Mucosa of stomach (tissue), 1 donor: ENCODE results near the gene SAMSN1.

Experiments used
- H3K27me3 ChIP-seq: one replicate; pipeline ENCODE4 v1.7.0; 2013; ENCODE audit warnings: mild to moderate bottlenecking, low read length; ENCODE audit not compliant: control insufficient read depth, insufficient read depth
- H3K36me3 ChIP-seq: one replicate; pipeline ENCODE4 v1.7.0; 2013; ENCODE audit warnings: low read length; ENCODE audit not compliant: control insufficient read depth, insufficient read depth
- H3K4me1 ChIP-seq: one replicate; pipeline ENCODE4 v1.7.0; 2013; ENCODE audit warnings: mild to moderate bottlenecking, low read length; ENCODE audit not compliant: control insufficient read depth, insufficient read depth
- H3K4me3 ChIP-seq: one replicate; pipeline ENCODE4 v1.7.0; 2013; ENCODE audit warnings: low read length
- H3K9ac ChIP-seq: one replicate; pipeline ENCODE4 v1.7.0; 2013; ENCODE audit warnings: mild to moderate bottlenecking, low read length, moderate library complexity
- H3K9me3 ChIP-seq: one replicate; pipeline ENCODE4 v1.7.0; 2013; ENCODE audit warnings: mild to moderate bottlenecking, low read length, moderate library complexity; ENCODE audit not compliant: control insufficient read depth
- donor health status: Pancreatic carcinoma.

SAMSN1 gene

DNA sequence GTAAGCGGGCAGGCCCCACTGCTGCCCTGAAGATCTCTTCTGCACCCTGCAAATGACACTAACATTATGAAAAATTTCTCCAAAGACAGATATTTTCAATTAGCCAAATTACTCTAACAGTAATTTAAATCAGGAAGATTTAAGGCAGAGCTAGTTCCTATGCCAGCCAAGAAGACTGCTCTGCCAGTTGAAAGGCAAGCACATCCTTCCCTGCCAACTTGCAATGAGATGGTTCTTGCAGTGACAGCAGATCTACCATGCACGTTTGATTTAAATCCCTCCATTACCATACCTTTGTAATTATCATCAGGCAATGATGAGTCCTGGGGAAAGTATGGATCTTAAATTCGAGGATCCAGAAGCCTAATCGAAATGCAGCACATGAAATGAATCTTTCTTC lies 76.5 kb downstream of the SAMSN1 start:
- Histone ChIP-seq H3K36me3 (no peaks in the 10 kb centered on the region), H3K9me3 (no peaks in the 10 kb centered on the region), H3K27me3 (no peaks in the 10 kb centered on the region), H3K4me3 (no peak overlapping the region), H3K4me1 (no peaks in the 10 kb centered on the region), H3K9ac (no peak overlapping the region)

DNA sequence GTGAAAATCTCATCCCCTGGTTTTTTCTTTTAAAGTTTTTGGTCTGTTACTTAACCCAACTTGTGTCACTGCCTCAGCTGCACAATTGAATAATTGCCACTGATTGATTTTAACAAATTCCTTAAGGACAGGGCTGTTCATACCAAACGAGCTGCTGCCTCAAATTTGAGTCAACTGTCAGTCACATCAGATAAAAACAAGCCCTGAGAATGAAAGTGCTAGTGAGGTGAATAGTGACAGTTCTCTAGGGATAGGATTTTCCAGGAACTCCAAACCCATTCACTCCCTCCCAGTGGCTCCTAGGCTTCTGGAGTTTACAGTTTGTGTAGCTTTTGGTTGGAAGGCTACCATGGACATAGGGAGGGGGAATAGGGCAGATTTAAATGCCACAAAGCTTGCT lies 79.4 kb downstream of the SAMSN1 start:
- no peaks in the 10 kb centered on the region for H3K36me3 ChIP-seq
- no peak overlapping the region for H3K4me3 ChIP-seq
- H3K27me3 ChIP-seq, result no peaks in the 10 kb centered on the region
- no peaks in the 10 kb centered on the region for H3K4me1 ChIP-seq
- no peaks in the 10 kb centered on the region for H3K9me3 ChIP-seq
- no peak overlapping the region for H3K9ac ChIP-seq

DNA sequence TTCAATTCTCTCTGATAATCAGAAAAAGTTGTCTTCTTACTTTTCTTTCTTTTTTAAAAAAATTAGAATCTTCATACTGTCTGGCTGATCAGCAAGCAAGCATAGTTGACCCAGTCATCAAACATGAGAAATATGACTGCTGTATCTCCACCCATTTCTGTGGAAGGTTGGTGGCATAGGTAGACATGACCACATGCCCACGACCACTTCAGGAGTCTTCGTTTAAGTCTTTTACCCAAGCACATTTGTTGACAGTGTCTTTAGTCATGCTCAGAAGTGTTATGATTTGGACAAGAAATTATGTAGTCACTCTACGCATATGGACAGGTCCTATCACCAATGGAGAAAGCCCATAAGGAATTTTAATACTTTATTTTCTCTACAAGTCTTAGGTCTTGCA lies 88.4 kb downstream of the SAMSN1 start:
- no peaks in the 10 kb centered on the region for H3K36me3 ChIP-seq
- no peak overlapping the region for H3K4me3 ChIP-seq
- H3K9ac ChIP-seq, result no peak overlapping the region
- no peaks in the 10 kb centered on the region for H3K9me3 ChIP-seq
- H3K4me1 ChIP-seq, result peaks cover 7% of the 10 kb centered on the region
- H3K27me3 ChIP-seq, result no peaks in the 10 kb centered on the region

DNA sequence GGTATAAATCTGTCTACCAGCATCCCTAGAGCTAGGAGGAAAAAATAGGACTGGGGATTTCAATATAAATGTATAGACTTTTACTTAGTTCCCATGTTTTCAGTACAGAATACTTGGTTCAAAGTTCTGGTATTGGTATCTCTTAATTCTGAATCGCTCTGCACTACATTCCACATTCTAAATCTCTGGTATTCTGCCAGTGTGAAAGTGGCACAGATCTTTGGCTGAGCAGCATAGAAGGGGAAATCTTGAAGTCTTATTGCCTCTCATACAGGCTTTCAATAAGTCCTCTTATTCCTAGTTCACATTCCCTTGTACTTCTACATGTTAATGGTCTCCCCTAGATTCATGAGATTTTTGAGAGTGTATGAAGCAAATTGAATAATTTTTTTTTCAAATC lies 89.2 kb downstream of the SAMSN1 start:
- H3K9ac ChIP-seq, result no peak overlapping the region
- no peaks in the 10 kb centered on the region for H3K9me3 ChIP-seq
- H3K4me3 ChIP-seq, result no peak overlapping the region
- no peaks in the 10 kb centered on the region for H3K27me3 ChIP-seq
- H3K36me3 ChIP-seq, result no peaks in the 10 kb centered on the region
- peaks cover 7% of the 10 kb centered on the region for H3K4me1 ChIP-seq

DNA sequence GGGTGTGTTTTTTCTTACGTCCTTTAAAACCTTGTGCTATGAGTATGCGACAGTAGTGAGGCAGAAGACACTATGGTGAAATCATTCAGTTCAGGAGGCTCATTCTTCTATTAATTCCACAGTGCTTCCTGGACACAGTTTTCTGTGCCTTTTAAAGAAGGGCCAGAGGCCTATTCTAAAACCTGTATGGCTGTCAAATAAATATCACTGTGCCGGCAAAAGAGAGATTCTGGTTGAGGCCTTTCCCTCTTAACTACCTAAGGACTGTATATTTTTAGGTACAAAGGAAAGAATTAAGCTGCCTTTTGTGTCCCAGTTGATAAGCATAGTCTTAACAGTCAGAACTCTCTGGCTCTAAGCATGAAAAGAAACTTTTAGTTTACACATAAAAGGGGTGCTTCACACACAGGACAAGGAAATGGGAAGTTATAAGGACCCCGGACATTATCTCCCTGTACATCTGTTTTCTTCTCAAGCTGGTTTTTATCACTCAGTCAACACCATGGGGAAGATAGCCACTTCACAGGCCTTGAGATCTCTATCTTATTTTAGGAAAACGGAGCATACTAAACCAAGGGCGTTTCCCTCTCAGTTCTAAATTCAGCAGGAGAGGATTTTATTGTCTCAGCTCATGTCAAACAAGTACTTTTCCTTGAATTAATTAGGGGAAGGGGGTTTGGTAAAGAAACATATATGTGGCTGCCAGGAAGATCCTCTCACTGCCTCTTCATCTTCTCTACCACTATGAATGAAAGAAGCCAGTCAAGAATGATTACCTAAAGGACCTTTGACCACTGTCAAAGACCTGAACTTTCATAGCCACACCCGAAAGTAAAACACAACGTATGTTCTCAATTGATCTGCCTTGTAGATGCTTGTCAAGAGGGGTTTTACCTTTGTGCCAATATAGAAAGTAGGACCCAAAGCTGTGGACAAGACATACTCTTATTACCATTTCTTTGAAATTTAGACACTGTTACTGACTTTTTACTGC lies 91.8 kb downstream of the SAMSN1 start:
- Histone ChIP-seq H3K27me3 (no peaks in the 10 kb centered on the region), H3K4me3 (no peak overlapping the region), H3K9ac (no peak overlapping the region), H3K4me1 (peaks cover 7% of the 10 kb centered on the region), H3K36me3 (no peaks in the 10 kb centered on the region), H3K9me3 (no peaks in the 10 kb centered on the region)

DNA sequence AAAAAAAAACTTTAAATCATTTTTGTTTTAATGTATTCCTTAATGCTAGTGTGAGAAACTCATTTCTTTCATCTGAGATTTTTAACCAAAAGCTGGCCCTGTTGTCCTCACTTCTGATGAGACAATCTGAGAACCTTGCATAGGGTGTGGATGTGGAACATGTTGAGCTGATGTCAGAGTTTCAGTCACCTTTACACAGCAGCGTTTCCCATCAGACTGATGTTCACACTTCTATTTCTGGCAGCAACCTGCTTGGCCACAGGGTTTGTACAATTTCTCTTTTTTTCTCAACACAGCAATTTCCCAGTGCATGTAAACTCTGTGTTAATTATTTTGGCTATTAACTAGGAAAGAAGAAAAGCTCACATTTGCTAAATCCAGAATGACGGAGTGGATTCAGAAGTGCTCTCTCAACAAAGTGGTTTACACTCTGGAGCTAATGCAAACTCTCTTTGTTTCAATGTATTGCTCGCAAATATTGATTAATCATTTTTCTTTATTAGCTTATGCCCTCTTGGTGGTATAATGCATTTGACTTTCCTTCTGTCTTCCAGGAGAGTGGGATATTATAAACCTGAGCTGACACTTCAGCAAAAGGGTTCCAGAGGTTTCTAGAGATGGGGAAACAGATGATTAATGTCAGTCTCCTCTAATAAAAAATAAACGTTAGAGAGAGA lies 92.6 kb downstream of the SAMSN1 start:
- no peak overlapping the region for H3K9ac ChIP-seq
- no peaks in the 10 kb centered on the region for H3K9me3 ChIP-seq
- no peaks in the 10 kb centered on the region for H3K27me3 ChIP-seq
- H3K36me3 ChIP-seq, result no peaks in the 10 kb centered on the region
- peaks cover 7% of the 10 kb centered on the region for H3K4me1 ChIP-seq
- H3K4me3 ChIP-seq, result no peak overlapping the region

DNA sequence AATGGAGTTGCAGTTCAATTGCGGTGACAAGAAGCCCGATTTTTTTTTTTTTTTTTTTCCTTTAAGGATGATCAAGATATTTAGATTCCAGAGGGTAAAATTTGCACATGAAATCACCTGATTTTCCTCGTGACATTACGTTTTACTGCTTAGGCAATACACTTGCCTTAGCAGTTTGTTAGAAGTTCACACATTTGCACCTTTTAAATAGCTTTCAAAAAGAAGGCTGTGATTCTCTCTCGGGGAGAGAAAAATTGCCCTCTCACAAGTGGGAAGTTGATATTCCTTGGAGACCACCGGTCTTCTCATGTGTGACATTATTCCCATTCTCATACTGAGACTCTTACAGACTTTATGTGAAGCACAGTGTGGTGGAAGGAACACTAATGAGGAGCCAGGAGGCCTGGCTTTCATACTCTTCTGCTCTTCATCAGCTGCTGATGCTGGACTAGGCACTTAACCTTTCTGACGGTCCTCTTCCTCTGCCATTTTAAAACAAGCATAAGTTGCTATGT lies 93.3 kb downstream of the SAMSN1 start:
- Histone ChIP-seq H3K9ac (no peak overlapping the region), H3K36me3 (no peaks in the 10 kb centered on the region)

DNA sequence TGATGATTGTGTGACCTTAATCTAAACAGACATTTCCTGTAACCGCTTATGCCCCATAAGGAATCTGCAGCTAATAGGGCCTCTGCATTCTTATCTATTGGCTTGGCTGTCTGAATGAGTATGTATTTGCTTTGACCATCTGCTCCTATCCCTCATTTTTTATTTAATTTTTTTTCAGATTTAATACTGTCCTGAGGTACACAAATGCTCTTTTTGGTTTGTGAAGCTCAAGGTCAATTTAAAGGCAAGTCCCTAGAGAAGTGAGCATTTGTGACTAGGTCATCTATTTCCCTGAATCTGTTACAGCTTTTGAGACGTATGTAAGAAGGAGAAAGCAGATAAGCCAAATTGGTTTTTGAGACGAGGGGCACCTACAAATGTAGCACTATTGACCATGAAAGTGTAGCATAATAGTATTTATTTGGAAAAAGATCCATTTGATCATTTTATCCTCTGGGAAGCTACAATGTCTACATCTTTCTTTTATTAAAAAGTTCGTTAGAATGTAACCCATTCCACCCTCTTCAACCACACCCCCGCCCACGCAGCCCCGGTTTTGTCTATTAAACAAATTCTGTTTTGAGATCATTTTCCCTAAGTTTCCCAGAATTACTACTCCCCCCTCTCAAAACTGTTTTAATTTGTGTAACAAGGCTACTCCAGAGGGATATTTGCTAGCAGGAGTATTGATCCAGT lies 93.9 kb downstream of the SAMSN1 start:
- no peaks in the 10 kb centered on the region for H3K9me3 ChIP-seq
- H3K9ac ChIP-seq, result no peak overlapping the region
- no peaks in the 10 kb centered on the region for H3K27me3 ChIP-seq
- H3K36me3 ChIP-seq, result no peaks in the 10 kb centered on the region
- H3K4me3 ChIP-seq, result no peak overlapping the region
- H3K4me1 ChIP-seq, result peaks cover 7% of the 10 kb centered on the region

More for the DNA sequence above, 93.3 kb downstream of the SAMSN1 start:
- H3K27me3 ChIP-seq, result no peaks in the 10 kb centered on the region
- no peaks in the 10 kb centered on the region for H3K9me3 ChIP-seq
- peaks cover 7% of the 10 kb centered on the region for H3K4me1 ChIP-seq
- no peak overlapping the region for H3K4me3 ChIP-seq

DNA sequence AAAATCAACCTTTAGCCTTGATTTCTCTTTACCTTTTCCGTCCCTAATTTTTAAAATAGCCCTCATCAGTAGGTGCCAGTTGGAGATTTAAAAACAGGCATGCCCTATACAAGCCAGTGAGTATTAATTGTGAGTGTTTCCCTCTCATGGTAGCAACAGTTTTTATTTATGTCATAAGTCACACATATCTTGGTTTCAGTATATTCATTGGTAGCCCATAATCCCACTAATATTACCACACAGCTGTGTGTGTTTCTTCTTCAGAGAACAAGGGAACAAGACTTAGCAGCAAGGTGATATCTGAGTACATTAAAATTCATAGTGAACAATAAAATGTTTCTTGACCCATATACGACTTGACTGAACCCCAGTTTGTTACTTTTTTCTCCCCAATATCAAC lies 94.6 kb downstream of the SAMSN1 start:
- no peak overlapping the region for H3K9ac ChIP-seq
- H3K36me3 ChIP-seq, result no peaks in the 10 kb centered on the region
- H3K4me3 ChIP-seq, result no peak overlapping the region
- H3K27me3 ChIP-seq, result no peaks in the 10 kb centered on the region
- no peaks in the 10 kb centered on the region for H3K9me3 ChIP-seq
- peaks cover 7% of the 10 kb centered on the region for H3K4me1 ChIP-seq

DNA sequence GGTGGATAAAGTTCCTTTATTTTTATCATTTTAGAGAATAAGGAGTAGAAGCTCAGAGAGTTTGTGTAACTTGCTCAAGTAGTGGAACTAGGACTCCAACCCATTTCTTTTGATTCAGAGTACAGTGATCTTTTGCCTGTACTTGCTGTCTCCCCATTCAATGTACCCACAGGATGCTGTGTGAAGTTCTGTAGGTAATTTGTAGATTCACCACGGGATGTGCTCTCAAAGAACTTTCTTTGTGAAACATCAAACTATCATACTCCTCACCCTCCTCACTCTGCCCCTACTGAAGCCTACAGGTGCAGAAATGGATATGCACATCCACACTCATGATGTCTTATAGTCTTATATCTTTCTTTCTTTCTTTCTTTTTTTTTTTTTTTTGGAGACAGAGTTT lies 97.3 kb downstream of the SAMSN1 start:
- Histone ChIP-seq H3K9ac (no peak overlapping the region), H3K27me3 (no peaks in the 10 kb centered on the region), H3K36me3 (no peaks in the 10 kb centered on the region), H3K4me3 (no peak overlapping the region), H3K9me3 (no peaks in the 10 kb centered on the region), H3K4me1 (no peaks in the 10 kb centered on the region)

DNA sequence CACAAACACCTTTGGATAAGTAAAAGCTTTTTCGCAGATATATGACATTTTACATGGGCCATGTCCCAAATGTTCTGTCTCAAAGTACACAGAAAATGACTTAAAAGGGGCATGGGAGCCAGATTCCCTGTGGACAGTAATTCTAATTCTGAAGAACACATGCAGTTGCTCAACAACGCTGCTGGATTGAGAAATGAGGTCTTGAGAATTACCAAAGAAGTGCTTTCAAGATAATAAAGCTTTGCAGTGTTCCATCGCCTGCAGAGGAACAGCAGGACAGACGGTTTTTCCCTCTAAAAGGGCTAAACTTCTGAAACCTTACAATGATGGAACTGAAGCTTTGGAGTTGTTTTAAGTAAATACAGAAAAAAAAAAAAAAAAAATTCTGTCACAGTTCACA lies 107.9 kb downstream of the SAMSN1 start:
- Histone ChIP-seq H3K4me3 (no peak overlapping the region), H3K36me3 (no peaks in the 10 kb centered on the region), H3K9ac (no peak overlapping the region), H3K9me3 (no peaks in the 10 kb centered on the region), H3K27me3 (no peaks in the 10 kb centered on the region), H3K4me1 (no peaks in the 10 kb centered on the region)

DNA sequence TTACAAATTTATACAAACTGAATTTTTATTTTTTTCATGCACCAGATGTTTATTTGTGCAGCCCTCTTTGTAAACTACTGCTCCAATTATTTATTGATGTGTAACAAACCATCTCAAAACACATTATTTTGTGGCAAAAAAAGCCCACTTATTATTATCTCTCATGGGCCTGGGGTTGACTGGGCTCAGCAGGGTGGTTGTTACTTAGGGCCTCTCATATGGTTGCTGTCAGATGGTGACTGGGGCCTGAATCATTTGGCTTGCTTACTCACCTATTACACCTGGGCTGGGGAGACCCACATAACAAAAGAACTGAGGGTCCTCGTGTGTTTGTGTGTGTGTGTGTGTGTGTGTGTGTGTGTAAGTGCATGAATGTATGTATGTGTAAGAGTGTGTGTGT lies 110.7 kb downstream of the SAMSN1 start:
- Histone ChIP-seq H3K36me3 (no peaks in the 10 kb centered on the region), H3K27me3 (no peaks in the 10 kb centered on the region), H3K9ac (no peak overlapping the region), H3K9me3 (no peaks in the 10 kb centered on the region), H3K4me3 (no peak overlapping the region), H3K4me1 (no peaks in the 10 kb centered on the region)
